ENCODE results near the gene KCNH5. TPM values are rescaled to one million over a fixed set of nuclear protein-coding genes. Genes with fewer than 3 reads are reported as not detected.

The KCNH5 gene
- total RNA-seq, 2 donors from 2014 or later = 0.06 to 0.09 TPM

GRCh38 chr14:62665286-62665685 is 380.0 kb downstream of the KCNH5 start:
- H3K27me3 ChIP-seq (replicated peaks; ENCODE audit: insufficient read depth) = no peaks in the 10 kb centered on the region

GRCh38 chr14:62663456-62663821 is 381.8 kb downstream of the KCNH5 start:
- Histone ChIP-seq H3K9me3 (no peaks in the 10 kb centered on the region), H3K4me1 (replicated peaks) (no peaks in the 10 kb centered on the region), H3K27me3 (replicated peaks; ENCODE audit: insufficient read depth) (no peaks in the 10 kb centered on the region), H3K36me3 (no peaks in the 10 kb centered on the region), H3K4me3 (no peak overlapping the region), H3K27ac (no peak overlapping the region)
- intact Hi-C loops (cut with DNase I) = no loop called here
- DNase-seq (ENCODE audit: low spot score) = no peak
- WGBS = 69% methylated on average over 4 of the region's 4 CpGs
- TF ChIP-seq POLR2AphosphoS5 (IDR thresholded peaks at IDR 0.05) = no peak
- TF ChIP-seq CTCF (IDR thresholded peaks at IDR 0.05) = no peak
- TF ChIP-seq POLR2A (IDR thresholded peaks at IDR 0.05) = no peak

More at GRCh38 chr14:62665286-62665685, 380.0 kb downstream of the KCNH5 start:
- no peak overlapping the region for H3K27ac ChIP-seq
- no peak for TF ChIP-seq CTCF (IDR thresholded peaks at IDR 0.05)
- no peak for TF ChIP-seq POLR2A (IDR thresholded peaks at IDR 0.05)
- no peak for TF ChIP-seq POLR2AphosphoS5 (IDR thresholded peaks at IDR 0.05)
- 34% methylated on average over 3 of the region's 3 CpGs for WGBS
- H3K36me3 ChIP-seq = no peaks in the 10 kb centered on the region
- intact Hi-C loops (cut with DNase I) = no loop called here
- H3K9me3 ChIP-seq = no peaks in the 10 kb centered on the region
- H3K4me1 ChIP-seq (replicated peaks) = no peaks in the 10 kb centered on the region
- no peak for DNase-seq (ENCODE audit: low spot score)
- H3K4me3 ChIP-seq = no peak overlapping the region

- Histone ChIP-seq H3K9me3 (no peaks in the 10 kb centered on the region), H3K27ac (no peak overlapping the region), H3K27me3 (replicated peaks; ENCODE audit: insufficient read depth) (no peaks in the 10 kb centered on the region), H3K36me3 (no peaks in the 10 kb centered on the region), H3K4me1 (replicated peaks) (no peaks in the 10 kb centered on the region), H3K4me3 (no peak overlapping the region)
- intact Hi-C loops (cut with DNase I) = no loop called here
- 53% methylated on average over 11 of the region's 11 CpGs for WGBS
- TF ChIP-seq CTCF (IDR thresholded peaks at IDR 0.05) (no peak), POLR2AphosphoS5 (IDR thresholded peaks at IDR 0.05) (no peak), POLR2A (IDR thresholded peaks at IDR 0.05) (no peak)
- DNase-seq (ENCODE audit: low spot score) = no peak
Measured at GRCh38 chr14:62662811-62663455, 382.3 kb downstream of the KCNH5 start.

GRCh38 chr14:62661818-62662217 is 383.4 kb downstream of the KCNH5 start:
- H3K4me3 ChIP-seq = no peak overlapping the region
- 90% methylated on average over 1 of the region's 1 CpG for WGBS

More at GRCh38 chr14:62661818-62662217, 383.4 kb downstream of the KCNH5 start:
- no peak for DNase-seq (ENCODE audit: low spot score)
- Histone ChIP-seq H3K9me3 (no peaks in the 10 kb centered on the region), H3K27ac (no peak overlapping the region), H3K27me3 (replicated peaks; ENCODE audit: insufficient read depth) (no peaks in the 10 kb centered on the region), H3K4me1 (replicated peaks) (no peaks in the 10 kb centered on the region), H3K36me3 (no peaks in the 10 kb centered on the region)
- no peak for TF ChIP-seq POLR2AphosphoS5 (IDR thresholded peaks at IDR 0.05)
- no peak for TF ChIP-seq CTCF (IDR thresholded peaks at IDR 0.05)
- no peak for TF ChIP-seq POLR2A (IDR thresholded peaks at IDR 0.05)
- intact Hi-C loops (cut with DNase I) = no loop called here

Data from prostate gland (tissue), 2 donors.